GM21529 (cell line): ENCODE measurements around the gene RXFP4.
"Not testable (repeated sequence)": the region's sequence is repeated elsewhere in the genome, so short reads cannot be mapped to it uniquely, and the experiment has no call there.

Experiments used
- ATAC-seq: cut with Tn5 transposase; IDR thresholded peaks from one replicate; pipeline ENCODE4 v1.9.1; 2021; ENCODE audit not compliant: unreplicated experiment

The RXFP4 gene

DNA sequence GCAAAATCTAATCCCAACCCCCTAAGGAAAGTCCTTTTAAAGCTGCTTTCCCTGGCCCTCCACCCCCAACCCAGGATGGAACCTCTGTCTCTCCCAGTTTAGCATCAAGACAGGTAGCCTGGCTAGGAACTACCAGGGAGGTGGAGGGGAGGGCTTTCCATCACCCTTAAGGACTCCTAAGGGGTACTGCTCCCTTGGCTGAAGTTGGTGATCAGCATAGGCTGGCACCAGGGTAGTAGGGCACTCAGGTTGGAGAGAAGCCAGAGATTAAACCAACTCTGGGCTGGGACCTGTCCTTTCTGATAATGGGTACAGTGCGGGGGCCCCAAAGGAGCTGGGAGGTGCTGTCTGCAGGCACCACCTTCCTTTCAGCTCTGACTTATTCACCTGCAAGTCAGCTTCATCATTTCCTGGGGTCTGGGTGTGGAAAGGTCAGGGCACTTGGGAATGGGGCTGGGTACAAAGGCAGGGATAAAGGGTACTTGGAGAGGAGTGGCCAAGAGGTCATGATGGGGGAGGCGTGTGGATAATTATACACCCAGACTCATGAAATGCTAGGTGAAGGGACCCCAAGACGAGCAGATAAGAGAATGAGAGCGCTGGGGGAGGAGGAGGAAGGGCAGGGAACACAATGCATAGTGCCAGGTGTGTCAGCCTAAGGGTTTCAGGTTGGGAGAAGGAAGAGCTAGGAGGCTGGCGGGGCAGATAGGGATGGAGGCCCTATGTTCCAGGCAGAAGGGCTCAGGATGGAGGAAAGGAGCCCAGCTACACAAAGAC, 35.7 kb downstream of the RXFP4 start:
- no peak for ATAC-seq

DNA sequence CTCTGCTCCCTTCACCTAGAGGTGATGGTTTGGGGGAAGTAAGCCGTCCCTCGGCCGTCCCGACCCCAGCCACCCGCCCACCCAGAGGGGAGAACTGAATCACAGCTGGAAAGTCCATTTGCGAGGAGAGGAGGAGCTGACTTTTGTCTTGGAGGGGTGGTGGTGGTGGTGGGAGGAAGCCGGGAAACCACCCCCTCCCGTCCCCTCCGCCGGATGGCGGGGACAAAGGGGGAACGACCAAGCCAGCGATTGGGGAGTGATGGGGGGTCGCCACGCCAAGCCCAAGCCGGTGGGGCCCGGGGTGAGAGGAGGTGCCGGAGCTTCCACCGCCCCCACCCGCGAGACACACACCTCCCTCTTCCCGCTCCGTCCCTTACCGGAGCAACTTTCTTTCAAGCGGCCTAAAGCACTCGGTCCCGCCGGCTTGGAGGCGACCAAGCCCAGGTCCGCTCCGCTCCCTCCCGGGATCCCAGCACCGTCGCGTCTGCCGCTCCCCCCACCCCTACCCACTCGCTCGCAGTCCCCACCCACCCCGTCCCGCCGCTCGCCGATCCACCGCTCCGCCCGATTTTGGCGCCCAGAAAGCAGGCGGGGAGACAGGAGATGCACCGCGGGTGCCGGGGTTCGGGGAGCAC, 36.4 kb downstream of the RXFP4 start:
- no peak for ATAC-seq

DNA sequence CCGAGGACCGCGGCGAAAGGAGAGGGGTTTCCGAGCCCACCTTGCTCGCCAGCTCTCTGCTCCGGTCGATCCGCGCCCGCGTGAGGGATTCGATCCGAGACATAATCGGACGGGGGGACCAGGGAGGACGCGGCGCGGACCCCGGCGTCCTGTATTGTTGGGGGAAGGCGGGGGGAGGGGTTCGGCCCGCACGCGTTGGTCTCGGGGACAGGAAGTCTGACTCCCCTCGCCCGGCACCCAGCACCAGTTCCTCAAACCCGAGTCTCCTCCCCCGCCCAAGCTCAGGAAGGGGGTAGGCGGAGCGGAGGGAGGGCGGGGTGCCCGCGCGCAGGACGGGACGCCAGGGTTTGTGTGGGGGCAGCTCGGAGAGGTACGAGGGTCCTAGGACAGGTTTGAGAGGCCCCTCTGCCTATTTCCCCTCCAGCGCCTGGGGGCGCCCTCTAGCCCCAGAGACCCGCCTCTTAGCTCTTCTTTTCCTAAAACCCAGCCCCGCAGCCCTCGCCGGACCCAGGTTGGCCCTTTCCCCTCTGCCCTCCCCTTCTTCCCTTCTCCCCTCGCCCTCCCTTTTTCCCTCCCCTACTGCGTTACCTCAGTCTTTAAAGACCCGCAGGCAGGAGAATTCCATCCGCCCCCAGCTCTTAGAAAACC, 37.0 kb downstream of the RXFP4 start, which contains the start of gene ARHGEF2:
Gene ARHGEF2, minus strand, starts transcription at position 223 of the 648 bp plus-strand sequence. Its CDS starts 120 bp downstream, at position 103.
- ATAC-seq = peak; percentile 39

DNA sequence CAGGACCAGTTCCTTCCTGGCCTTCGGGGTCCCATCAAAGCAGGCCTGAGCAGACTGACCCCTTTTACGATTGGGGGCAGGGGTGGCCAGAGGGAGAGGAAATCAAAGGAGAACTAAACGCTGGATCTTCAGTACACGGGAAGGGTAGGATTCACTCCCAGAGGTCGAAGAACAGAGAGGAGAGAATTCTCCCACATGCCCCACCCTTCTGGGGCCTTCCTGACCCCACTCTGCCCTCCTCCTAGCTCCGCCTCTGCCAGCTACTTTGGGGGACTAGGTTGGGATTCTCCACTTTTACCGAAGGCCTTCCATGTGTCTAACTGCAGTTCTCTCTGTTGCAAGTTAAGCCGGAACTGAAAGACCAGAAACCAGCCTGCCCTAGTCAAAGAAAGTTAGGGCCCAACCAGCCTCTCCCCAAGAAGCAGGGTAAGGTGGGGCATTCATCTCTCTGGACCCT, 37.6 kb downstream of the RXFP4 start:
- ATAC-seq = no peak

DNA sequence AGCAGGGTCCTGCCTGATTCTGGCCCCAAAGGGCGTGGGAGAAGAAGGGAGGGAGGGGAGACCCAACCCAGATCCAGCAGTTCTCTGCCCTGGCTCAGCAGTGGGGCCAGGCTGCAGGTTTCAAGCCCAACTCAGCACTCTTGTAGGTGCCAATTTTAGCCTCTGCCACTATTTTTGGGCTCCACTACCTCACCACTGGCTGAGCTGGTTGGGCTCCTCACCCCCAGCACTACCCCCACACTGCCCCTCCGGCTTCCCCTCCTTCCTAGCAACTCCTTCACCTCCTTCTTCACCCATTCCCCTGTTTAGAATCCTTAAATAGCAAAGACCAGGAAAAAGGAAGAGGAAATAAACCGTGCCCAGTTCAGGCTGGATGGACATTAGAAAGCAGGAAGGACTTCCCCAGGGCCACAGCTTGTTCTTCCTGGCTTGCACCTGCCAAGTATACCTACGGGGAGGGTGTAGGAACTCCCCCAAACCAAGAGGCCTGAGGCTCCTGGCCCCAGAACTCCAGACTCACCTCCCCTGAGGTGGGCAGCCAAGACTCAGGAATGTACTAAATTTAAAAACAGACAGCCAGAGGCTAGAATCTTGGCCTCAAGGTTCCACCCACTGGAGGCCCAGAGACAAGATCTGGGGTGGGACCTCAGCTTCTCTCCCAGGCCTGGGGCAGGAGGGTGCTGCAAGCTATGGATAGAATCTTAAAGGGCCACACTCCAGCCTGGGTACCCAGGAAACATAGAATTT, 38.3 kb downstream of the RXFP4 start:
- no peak for ATAC-seq

DNA sequence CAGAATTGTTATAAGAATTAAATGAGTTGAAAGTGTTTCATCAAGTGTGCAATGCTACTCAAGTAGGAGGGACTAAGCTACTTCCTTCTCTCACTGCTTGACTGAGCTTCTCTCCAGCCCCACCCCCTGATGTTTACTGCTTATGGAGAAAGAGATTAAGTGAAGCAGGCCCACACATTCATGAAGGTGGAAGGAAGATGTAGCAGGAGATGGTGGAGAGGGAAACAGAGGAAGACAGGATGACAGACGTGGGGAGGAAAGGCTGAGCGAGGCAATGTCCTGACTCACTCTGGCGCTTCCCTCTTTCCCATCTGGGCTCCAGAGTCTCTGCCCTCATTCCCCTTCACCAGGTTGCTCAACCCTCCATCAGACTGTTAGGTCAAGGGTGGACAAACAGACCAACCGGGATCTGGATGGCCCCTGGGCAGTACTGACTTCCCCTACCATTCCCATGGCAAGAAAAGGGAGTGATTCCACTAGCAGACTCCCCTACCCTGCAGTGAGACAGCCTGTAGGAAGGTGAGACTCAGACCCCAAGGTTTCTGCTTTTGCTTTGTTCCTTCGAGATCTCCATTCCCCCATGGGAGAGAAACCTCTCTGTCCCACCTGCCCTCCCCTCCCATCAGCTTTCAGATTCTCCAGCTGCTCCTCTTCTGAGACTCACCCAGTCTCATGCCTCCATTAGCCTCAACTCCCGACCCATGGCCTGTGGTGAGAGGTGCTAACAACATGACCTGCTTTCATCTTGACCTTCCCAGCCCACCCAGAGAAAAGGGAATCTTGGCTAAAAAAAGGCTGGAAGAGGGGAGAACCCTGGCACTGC, 40.0 kb downstream of the RXFP4 start:
- no peak for ATAC-seq

DNA sequence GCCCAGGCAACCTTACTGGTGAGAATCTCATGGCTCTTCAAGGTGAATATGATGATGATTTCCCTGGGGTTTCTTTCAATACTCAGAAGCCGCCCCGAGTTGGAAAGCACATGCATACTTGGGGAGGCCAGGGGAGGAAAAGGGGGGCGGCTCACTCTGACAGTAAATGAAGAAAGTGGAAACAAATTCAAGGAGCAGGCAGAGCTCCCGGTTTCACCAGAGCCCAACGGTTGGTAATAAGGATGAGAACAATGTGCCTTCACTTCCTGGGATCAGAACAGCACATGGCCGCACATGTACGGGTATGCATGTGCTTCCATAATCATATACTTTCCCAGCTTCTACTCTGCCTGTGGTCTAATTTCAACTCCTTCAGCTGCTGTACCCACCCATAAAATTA, 40.7 kb downstream of the RXFP4 start:
- no peak for ATAC-seq

DNA sequence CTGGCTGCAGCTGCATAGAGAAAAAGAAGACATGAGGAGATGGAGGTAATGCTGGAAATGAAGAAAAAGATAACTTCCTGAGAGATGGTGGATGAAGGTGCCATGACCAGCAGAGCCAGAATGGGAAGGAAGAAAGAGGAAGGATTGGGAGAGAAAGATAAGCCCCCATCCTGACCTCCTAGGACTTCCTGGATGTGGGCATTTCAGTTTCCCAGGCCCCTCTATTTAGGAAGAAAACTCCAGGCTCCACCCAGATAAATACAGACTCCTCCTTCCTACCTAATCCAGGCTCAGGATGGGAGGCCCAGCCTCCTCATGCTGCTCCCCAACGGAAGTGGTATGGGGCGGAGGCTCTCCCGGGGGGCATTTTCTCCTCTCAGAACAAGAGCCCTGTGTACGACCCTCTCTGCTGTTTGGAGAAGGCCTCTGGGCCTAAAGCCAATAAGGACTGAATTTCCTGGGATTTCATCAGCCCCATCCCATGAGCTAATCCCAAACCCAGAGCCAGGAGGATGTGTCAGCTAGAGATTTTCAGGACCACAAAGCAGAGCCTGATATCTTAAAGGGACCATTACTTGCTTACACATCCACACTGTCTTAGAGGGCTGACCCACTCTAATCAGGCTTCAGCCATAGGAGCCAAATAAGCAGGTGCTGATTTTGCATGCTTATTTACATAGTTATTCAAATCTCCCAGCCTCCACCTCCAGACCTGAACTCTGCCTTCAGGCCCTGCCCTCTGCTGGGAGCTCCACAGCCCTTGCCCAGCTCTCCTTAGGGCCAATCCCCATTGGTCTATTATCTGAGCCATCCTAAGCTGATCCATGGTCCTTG, 42.0 kb downstream of the RXFP4 start:
- no peak for ATAC-seq

DNA sequence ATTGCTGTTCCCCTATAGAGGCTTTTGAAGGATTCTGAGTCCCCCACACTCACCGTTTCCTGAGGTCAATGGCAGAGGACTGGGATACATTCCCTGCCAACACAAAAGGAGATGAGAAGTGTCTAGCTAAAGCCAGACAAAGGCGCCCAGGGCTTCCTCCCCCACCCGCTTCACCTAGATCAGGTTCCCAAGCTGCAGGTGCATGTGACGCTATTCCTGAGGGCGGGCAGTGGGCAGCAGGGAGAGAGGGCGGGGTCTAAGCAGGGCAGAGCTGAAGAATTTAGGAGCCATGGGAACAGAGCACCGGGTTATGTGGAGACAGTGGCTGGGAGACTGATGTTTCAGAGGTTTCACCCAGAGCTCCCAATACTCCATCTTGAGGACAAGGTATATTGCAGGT, 42.9 kb downstream of the RXFP4 start:
- no peak for ATAC-seq

DNA sequence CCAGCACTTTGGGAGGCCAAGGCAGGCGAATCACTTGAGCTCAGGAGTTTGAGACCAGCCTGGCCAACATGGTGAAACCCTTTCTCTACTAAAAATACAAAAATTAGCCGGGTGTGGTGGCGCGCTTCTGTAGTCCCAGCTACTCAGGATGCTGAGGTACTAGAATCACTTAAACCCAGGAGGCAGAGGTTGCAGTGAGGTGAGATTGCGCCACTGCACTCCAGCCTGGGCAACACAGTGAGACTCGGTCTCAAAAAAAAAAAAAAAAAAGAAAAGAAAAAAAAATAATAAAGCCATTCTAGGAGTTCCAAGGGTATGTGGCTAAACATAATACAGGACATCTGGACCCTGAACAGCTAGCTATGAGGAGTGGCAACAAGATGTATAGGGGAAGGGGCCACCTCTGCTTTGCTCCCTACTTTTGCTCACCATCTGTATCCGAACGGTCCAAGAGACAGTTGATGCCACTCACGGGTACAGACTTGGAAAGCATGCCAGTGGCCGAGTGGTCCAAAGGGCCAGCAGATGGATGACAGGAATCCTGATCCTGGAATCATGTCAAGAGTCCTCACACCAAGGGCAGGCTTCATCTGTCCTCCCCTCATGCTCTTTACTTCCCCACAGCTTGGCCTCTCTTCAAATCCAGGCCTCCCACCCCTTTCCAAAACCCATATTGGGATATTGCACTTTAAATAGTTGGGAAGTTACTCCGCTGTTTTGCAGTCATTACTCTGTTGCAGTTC, 43.6 kb downstream of the RXFP4 start:
- not testable (repeated sequence) for ATAC-seq

DNA sequence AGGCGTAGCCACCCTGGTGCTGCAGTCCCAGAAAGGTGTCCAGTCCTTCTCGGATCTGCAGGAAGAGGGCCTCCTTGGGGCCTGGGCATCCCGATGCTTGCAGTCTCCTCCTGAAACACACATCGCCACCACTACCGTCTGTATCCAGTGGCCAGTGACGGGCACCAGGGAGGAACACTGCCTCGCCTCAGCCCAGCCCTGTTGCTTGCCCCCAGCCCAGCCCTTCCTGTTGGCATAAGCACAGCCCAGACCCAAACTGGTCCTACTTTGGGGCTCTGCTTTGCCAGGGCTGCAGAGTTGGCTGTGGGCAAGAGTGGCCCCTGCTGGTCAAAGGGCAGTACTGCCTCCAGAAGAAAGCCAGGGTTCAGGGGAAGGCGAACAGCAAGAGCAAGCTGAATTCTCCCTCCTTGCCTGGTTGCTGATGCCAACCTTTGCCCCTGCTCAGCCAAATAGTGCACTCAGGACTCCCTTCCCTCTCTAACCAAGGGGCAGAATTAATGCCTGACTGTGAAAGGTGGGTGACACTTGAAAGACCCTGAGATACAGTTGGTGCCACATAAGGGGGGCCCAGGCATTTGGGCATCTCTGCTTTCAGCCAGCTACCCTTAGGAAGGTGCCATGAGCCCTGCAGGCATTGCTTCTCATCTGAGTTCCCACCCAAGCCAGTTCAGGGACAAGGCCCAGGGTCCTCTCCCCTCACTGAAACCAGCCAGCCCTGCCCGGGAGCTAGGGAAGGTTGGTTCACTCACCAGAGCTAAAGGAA, 48.0 kb downstream of the RXFP4 start:
- ATAC-seq = peak; percentile 67

DNA sequence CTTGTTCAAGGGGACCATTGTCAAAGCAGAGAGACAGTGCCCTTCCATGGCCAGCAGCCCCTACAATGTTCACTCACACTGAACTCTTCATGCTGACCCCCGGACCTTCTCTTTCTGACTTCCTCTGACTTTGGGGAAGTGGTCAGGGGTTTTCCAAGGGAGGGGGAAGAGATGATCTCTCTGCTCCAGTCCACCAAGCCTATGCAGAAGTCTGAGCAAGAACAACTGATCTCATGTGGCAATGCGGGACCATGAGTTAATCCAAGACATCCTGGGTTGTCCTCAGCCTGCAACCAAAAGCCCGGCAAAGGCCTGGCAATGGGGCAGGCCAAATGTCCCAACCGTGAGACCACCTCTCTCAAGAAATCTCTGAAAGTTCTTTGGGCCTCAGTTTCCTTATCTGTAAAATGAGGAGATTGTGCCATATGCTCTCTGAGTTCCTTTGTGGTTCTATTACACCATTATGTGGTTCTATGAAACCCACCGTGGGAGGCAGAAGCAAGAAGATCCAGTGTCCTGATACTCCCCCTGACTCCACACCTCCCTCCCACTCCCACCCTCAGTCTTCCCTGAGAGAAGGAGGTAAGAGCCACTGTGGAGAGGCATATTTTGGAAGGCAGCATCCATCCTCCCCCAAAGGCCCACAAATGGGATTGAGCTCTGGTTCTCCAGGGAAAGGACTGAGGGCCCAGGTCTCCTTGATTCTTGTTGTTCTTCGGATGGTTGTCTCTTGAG, 48.7 kb downstream of the RXFP4 start:
- ATAC-seq = no peak
